ENCODE results near the gene ANKMY2.

ANKMY2 gene

GRCh38 chr7:16649196-16649595 lies 3.6 kb upstream of the ANKMY2 start:
- Histone ChIP-seq H3K36me3 (ENCODE audit: insufficient read depth, low read length) (no peaks in the 10 kb centered on the region), H3K4me1 (ENCODE audit: insufficient read depth, low read length) (peaks cover 18% of the 10 kb centered on the region), H3K9me3 (ENCODE audit: control insufficient read depth, insufficient read depth, low read length) (no peaks in the 10 kb centered on the region), H3K9ac (ENCODE audit: low read depth, low read length) (no peak overlapping the region)

DNA sequence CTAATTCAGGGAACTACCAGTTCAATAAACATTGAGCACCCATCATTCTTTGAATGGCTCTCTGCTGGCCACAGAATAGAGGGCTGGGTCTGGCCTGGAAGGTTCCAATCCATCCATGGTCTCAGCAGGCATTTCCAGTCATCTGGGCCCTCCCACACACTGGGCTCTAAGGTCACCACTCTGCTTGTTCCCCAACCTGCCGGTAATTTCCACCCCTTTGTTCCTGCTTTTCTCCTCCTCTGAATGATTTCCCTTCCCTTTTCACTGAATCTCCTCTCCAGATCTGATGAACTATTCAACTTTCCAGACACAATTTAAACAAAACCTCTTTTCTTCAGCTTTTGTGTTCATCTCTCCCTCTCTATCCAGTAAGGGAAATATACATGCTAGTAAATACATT lies 3.0 kb upstream of the ANKMY2 start:
- H3K36me3 ChIP-seq (ENCODE audit: insufficient read depth, low read length) = no peaks in the 10 kb centered on the region
- H3K4me1 ChIP-seq (ENCODE audit: insufficient read depth, low read length) = peaks cover 18% of the 10 kb centered on the region
- peak overlapping the region; percentile 11; the same call in 1 of the 2 replicates for H3K9ac ChIP-seq (ENCODE audit: low read depth, low read length)
- no peaks in the 10 kb centered on the region for H3K9me3 ChIP-seq (ENCODE audit: control insufficient read depth, insufficient read depth, low read length)

GRCh38 chr7:16647435-16647960 lies 1.9 kb upstream of the ANKMY2 start:
- Histone ChIP-seq H3K4me1 (ENCODE audit: insufficient read depth, low read length) (peaks cover 18% of the 10 kb centered on the region), H3K36me3 (ENCODE audit: insufficient read depth, low read length) (no peaks in the 10 kb centered on the region), H3K9me3 (ENCODE audit: control insufficient read depth, insufficient read depth, low read length) (no peaks in the 10 kb centered on the region), H3K9ac (ENCODE audit: low read depth, low read length) (peak overlapping the region; percentile 86; the same call in 1 of the 2 replicates)

- peaks cover 18% of the 10 kb centered on the region for H3K4me1 ChIP-seq (ENCODE audit: insufficient read depth, low read length)
- no peaks in the 10 kb centered on the region for H3K36me3 ChIP-seq (ENCODE audit: insufficient read depth, low read length)
- H3K9ac ChIP-seq (ENCODE audit: low read depth, low read length) = peak overlapping the region; percentile 86
- no peaks in the 10 kb centered on the region for H3K9me3 ChIP-seq (ENCODE audit: control insufficient read depth, insufficient read depth, low read length)
Observed at GRCh38 chr7:16646472-16647072, 1.0 kb upstream of the ANKMY2 start.

GRCh38 chr7:16644636-16645592 lies 640 bp downstream of the ANKMY2 start:
- H3K4me1 ChIP-seq (ENCODE audit: insufficient read depth, low read length) = peaks cover 18% of the 10 kb centered on the region

DNA sequence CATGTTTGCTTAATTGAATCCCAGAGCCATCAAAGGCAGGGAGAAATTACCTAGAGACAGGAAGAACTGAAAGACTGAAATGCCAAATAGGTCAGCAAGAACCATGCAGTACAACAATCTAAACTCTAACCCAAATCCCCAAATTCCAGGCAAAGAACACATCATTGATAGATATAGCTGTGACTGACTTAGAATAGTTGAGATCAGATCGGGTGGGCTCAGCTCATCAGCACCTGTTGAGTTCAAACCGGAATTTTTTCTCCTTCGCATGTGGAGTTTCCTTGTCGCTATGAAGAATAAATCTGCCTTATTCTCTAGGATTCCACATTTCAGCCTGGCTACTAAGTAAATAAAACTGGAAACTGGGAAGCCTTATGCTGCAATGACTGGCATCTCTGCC lies 1.4 kb downstream of the ANKMY2 start:
- Histone ChIP-seq H3K36me3 (ENCODE audit: insufficient read depth, low read length) (no peaks in the 10 kb centered on the region), H3K4me1 (ENCODE audit: insufficient read depth, low read length) (peaks cover 18% of the 10 kb centered on the region), H3K9ac (ENCODE audit: low read depth, low read length) (peak overlapping the region; percentile 86; the same call in 1 of the 2 replicates), H3K9me3 (ENCODE audit: control insufficient read depth, insufficient read depth, low read length) (no peaks in the 10 kb centered on the region)

More at GRCh38 chr7:16644636-16645592, 640 bp downstream of the ANKMY2 start:
- Histone ChIP-seq H3K9ac (ENCODE audit: low read depth, low read length) (peak overlapping the region; percentile 86), H3K36me3 (ENCODE audit: insufficient read depth, low read length) (no peaks in the 10 kb centered on the region), H3K9me3 (ENCODE audit: control insufficient read depth, insufficient read depth, low read length) (no peaks in the 10 kb centered on the region)

- Histone ChIP-seq H3K9ac (ENCODE audit: low read depth, low read length) (no peak overlapping the region), H3K36me3 (ENCODE audit: insufficient read depth, low read length) (no peaks in the 10 kb centered on the region), H3K9me3 (ENCODE audit: control insufficient read depth, insufficient read depth, low read length) (no peaks in the 10 kb centered on the region), H3K4me1 (ENCODE audit: insufficient read depth, low read length) (peaks cover 5% of the 10 kb centered on the region; the same call in 1 of the 2 replicates)
Observed at GRCh38 chr7:16638282-16639280, 7.0 kb downstream of the ANKMY2 start.

DNA sequence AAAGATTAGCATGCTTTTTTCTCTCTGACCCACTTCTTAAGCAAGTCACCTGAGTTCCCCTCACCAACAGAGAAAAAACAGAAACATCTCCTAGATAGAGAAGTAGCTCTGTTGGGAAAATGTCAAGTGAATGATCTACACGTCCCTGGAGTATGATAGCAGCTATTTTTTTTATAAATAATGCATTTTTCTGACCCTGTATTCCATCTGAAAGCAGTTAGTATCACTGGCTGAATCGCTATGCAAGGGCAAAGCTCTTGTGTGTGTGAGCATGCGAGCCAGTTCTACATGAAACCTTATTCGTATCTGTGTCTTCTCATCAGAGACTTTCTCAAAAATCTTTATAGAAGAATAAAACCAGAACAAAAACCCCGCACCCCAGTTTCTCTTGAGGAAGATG lies 8.2 kb downstream of the ANKMY2 start:
- H3K9me3 ChIP-seq (ENCODE audit: control insufficient read depth, insufficient read depth, low read length) = no peaks in the 10 kb centered on the region
- peaks cover 5% of the 10 kb centered on the region; the same call in 1 of the 2 replicates for H3K4me1 ChIP-seq (ENCODE audit: insufficient read depth, low read length)
- H3K9ac ChIP-seq (ENCODE audit: low read depth, low read length) = no peak overlapping the region
- H3K36me3 ChIP-seq (ENCODE audit: insufficient read depth, low read length) = no peaks in the 10 kb centered on the region

GRCh38 chr7:16636555-16637101 lies 8.9 kb downstream of the ANKMY2 start:
- no peak overlapping the region for H3K9ac ChIP-seq (ENCODE audit: low read depth, low read length)
- H3K9me3 ChIP-seq (ENCODE audit: control insufficient read depth, insufficient read depth, low read length) = no peaks in the 10 kb centered on the region
- H3K36me3 ChIP-seq (ENCODE audit: insufficient read depth, low read length) = no peaks in the 10 kb centered on the region
- peaks cover 5% of the 10 kb centered on the region; the same call in 1 of the 2 replicates for H3K4me1 ChIP-seq (ENCODE audit: insufficient read depth, low read length)

DNA sequence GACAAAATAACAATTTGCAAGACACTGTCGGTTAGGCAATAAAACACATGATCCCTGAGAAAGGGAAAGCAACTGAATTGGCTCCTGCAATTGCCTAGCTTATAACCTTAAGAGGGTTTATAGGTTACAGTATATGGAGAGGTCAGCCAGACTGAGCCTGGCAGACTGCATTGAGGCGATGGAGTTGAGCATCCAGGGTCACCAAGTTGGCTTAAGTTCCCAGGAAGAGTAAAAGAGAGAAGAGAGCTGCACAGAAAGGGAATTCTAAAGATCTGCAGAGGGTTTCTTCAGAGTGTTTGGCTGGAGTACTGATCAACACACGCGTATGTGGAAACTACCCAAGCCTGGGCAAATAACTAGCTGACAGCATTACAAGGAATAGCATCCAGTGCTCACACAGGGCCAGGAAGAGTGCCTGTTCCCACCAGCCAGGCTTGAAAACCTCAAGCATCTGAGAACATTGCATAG lies 11.2 kb downstream of the ANKMY2 start:
- Histone ChIP-seq H3K36me3 (ENCODE audit: insufficient read depth, low read length) (no peaks in the 10 kb centered on the region), H3K9ac (ENCODE audit: low read depth, low read length) (no peak overlapping the region), H3K4me1 (ENCODE audit: insufficient read depth, low read length) (peaks cover 5% of the 10 kb centered on the region; the same call in 1 of the 2 replicates), H3K9me3 (ENCODE audit: control insufficient read depth, insufficient read depth, low read length) (no peaks in the 10 kb centered on the region)

DNA sequence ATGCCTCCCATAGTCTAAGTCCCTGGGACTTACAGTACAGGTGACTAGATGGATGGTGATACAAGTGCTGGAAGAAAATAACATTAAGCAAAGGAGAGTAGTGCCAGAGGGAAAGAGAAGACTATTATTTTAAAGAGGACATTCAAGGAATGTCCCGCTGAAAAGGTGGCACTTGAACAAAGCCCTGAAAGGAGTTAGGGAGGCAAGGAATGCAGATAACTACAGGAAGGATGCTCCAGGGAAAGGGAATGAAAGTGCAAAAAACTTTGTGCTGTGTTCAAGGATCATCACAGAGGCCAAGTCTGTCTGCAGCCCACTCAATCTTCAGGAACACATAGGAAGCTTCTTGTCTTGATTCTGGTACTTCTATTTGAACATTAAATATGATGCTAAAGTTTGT lies 14.9 kb downstream of the ANKMY2 start:
- H3K36me3 ChIP-seq (ENCODE audit: insufficient read depth, low read length) = no peaks in the 10 kb centered on the region
- H3K9me3 ChIP-seq (ENCODE audit: control insufficient read depth, insufficient read depth, low read length) = no peaks in the 10 kb centered on the region
- H3K4me1 ChIP-seq (ENCODE audit: insufficient read depth, low read length) = no peaks in the 10 kb centered on the region

DNA sequence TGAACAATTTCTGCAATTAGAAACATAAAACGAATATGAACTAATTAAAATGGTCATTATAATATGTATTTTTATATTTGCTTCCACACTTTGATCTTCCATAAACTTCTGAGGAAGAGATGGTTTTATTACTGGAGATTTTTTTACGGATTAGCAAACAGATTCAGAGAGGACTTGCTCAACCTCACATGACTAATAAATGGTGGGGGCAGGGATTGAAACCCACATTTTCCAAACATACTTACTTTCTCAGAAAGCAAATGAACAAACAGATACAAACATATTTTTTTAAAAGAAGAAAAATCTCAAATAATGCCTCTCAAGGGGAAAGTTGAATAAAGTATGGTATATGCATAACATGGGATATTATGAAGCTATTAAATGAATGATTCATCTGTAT lies 18.3 kb downstream of the ANKMY2 start:
- Histone ChIP-seq H3K36me3 (ENCODE audit: insufficient read depth, low read length) (no peaks in the 10 kb centered on the region), H3K9ac (ENCODE audit: low read depth, low read length) (no peak overlapping the region), H3K4me1 (ENCODE audit: insufficient read depth, low read length) (no peaks in the 10 kb centered on the region), H3K9me3 (ENCODE audit: control insufficient read depth, insufficient read depth, low read length) (no peaks in the 10 kb centered on the region)

More for the DNA sequence above, 14.9 kb downstream of the ANKMY2 start:
- H3K9ac ChIP-seq (ENCODE audit: low read depth, low read length) = no peak overlapping the region

DNA sequence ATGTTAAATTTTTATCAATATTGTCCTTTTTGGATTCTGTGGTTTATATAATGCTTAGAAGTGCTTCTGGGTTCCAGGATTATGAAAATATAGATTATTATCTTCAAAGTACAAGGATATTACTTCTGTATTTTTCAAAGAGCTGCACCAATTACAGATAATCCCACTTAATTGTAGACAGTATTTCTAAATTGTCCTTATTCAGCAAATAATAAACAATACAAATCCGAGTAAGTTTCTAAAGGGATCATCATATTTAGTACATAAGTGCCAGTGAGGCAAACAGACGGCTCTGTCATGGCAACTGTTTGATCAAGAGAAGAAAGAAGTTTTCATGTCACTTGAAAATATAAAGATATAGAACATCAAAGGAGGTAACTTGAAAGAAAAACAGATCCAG lies 19.2 kb downstream of the ANKMY2 start:
- no peaks in the 10 kb centered on the region for H3K9me3 ChIP-seq (ENCODE audit: control insufficient read depth, insufficient read depth, low read length)
- H3K9ac ChIP-seq (ENCODE audit: low read depth, low read length) = no peak overlapping the region
- no peaks in the 10 kb centered on the region for H3K36me3 ChIP-seq (ENCODE audit: insufficient read depth, low read length)
- H3K4me1 ChIP-seq (ENCODE audit: insufficient read depth, low read length) = no peaks in the 10 kb centered on the region

Measured in ES-I3 (cell line).